Measurements from ENCODE around the gene RPH3AL.

GRCh38 chr17:214881-215331 lies 137.7 kb downstream of the RPH3AL start:
- TF ChIP-seq NFYA (IDR thresholded peaks at IDR 0.05; ENCODE audit: borderline replicate concordance, low read depth, low read length), result no peak
- TF ChIP-seq POLR2AphosphoS5 (IDR thresholded peaks at IDR 0.05; ENCODE audit: low read length), result no peak
- TF ChIP-seq RAD21 (IDR thresholded peaks at IDR 0.05; ENCODE audit: insufficient read depth, low read depth, low read length), result no peak
- TF ChIP-seq, protein P1, sequence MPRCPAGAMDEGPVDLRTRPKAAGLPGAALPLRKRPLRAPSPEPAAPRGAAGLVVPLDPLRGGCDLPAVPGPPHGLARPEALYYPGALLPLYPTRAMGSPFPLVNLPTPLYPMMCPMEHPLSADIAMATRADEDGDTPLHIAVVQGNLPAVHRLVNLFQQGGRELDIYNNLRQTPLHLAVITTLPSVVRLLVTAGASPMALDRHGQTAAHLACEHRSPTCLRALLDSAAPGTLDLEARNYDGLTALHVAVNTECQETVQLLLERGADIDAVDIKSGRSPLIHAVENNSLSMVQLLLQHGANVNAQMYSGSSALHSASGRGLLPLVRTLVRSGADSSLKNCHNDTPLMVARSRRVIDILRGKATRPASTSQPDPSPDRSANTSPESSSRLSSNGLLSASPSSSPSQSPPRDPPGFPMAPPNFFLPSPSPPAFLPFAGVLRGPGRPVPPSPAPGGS (IDR thresholded peaks at IDR 0.05; ENCODE audit: borderline replicate concordance, insufficient read depth, low read depth, low read length, poor library complexity, severe bottlenecking), result no peak
- no peak for TF ChIP-seq RBBP5 (conservative IDR thresholded peaks at IDR 0.05)
- TF ChIP-seq JUNB (IDR thresholded peaks at IDR 0.05), result no peak
- TF ChIP-seq, protein P2, sequence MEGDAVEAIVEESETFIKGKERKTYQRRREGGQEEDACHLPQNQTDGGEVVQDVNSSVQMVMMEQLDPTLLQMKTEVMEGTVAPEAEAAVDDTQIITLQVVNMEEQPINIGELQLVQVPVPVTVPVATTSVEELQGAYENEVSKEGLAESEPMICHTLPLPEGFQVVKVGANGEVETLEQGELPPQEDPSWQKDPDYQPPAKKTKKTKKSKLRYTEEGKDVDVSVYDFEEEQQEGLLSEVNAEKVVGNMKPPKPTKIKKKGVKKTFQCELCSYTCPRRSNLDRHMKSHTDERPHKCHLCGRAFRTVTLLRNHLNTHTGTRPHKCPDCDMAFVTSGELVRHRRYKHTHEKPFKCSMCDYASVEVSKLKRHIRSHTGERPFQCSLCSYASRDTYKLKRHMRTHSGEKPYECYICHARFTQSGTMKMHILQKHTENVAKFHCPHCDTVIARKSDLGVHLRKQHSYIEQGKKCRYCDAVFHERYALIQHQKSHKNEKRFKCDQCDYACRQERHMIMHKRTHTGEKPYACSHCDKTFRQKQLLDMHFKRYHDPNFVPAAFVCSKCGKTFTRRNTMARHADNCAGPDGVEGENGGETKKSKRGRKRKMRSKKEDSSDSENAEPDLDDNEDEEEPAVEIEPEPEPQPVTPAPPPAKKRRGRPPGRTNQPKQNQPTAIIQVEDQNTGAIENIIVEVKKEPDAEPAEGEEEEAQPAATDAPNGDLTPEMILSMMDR (IDR thresholded peaks at IDR 0.05 in 2 of 3, conservative IDR thresholded peaks at IDR 0.05 in 1 of 3; ENCODE audit: control insufficient read depth in 2 of 3, extremely low read depth in 1 of 3, insufficient read depth in 1 of 3, low read depth in 3 of 3, low read length in 3 of 3), result no peak
- no peak for TF ChIP-seq POLR2A (IDR thresholded peaks at IDR 0.05; ENCODE audit: low read depth, low read length)
- TF ChIP-seq MYC (IDR thresholded peaks at IDR 0.05; ENCODE audit: insufficient read depth, insufficient read length, insufficient replicate concordance, low read length, severe bottlenecking), result no peak
- TF ChIP-seq EP300 (IDR thresholded peaks at IDR 0.05; ENCODE audit: borderline replicate concordance in 1 of 2, control insufficient read depth in 1 of 2, low read depth in 2 of 2, low read length in 2 of 2), result no peak
